Ammon's horn (tissue), 1 donor: ENCODE measurements around the gene ADM2.
"Not testable (repeated sequence)": the region's sequence is repeated elsewhere in the genome, so short reads cannot be mapped to it uniquely, and the experiment has no call there.

Source experiments
- DNase-seq: peaks from one replicate; pipeline ENCODE4 v3.0.0-alpha.2; 2016; ENCODE audit warnings: low spot score

ADM2 gene, protein sequence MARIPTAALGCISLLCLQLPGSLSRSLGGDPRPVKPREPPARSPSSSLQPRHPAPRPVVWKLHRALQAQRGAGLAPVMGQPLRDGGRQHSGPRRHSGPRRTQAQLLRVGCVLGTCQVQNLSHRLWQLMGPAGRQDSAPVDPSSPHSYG

DNA sequence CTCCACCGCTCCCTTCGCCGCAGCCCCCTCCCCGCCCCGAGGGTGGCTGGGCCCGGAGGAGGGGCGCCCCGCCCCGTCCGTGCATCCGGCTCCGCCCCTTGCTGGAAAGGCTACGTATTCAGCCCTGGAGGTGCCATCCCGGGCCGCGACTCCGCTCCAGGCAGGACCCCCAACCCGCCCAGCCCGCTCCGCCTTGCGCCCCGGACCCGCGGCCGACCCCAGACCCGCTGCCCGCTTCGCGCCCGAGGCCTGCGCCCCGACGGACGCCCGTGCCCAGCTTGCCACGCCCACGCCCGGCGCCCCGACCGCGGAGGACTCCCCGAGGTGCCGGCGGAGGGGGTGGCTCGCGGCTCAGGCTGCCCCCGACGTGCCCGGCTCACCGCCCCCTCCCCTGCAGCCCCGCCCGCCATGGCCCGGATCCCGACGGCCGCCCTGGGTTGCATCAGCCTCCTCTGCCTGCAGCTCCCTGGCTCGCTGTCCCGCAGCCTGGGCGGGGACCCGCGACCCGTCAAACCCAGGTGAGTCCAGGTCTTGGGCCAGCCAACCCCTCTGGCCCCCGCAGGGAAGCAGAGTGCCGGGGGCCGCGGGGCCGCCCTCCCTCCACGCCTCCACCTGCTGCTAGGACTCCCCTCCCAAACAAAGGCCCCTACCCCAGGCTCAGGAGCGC is at the start of gene ADM2:
Gene ADM2 (plus strand): TSS at position 104 of the 667 bp plus-strand sequence. CDS start 305 bp downstream, at position 409.
- no peak for DNase-seq

DNA sequence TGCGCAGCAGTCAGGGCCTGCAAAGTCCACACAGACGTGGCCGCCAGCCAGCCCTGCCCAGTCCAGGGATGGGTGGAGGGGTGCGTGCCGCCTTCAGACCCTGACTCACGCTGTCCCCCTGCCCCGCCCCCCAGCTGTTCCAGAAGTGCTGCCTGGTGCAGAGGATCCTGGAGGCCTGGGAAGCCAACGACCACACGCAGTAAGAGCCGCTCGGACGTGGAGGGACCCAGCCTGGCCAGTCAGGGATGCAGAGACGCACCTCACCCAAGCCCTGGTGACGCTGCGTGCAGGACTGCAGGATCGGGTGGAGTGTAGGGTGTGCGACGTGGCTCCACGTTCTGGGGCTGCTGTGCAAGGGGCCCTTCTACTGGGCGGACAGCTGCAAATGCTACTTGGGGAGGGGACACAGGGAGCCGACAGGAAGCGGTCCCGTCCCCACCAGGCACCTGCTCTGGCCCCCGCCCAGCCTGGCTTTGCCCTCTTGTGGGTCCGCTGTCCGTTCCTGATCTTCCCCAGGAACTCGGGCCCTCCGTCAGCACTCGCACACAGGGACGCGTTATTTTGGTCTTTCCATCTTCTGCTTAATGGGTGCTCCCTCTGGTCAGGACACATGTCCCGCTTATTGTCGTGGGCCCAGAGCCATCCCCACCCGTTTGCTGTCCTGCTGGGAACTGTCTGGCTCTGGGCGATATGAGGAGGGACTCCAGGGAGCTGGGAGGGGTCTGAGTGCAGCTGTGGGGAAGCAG is 49.0 kb upstream of the ADM2 start:
- no peak for DNase-seq

DNA sequence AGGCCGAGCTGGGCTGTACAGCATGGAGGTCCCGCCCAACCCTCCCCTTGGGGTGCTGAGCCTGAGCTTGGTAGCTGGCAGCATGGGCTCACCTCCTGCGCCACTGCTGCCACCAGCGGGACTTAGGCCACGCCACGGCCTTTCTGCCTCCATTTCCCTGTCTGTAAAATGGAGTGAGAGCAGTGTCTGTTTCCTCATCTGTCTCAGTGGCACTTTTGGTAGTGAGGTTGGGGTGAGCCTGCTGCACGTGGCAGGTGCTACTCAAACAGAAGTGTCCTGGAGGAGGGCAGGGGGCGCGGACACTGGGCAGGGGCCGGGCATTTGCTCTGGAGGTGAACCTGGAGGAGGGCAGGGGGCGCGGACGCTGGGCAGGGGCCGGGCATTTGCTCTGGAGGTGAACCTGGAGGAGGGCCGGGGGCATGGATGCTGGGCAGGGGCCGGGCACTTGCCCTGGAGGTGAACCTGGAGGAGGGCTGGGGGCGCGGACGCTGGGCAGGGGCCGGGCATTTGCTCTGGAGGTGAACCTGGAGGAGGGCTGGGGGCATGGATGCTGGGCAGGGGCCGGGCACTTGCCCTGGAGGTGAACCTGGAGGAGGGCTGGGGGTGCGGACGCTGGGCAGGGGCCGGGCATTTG is 48.3 kb upstream of the ADM2 start:
- not testable (repeated sequence) for DNase-seq

DNA sequence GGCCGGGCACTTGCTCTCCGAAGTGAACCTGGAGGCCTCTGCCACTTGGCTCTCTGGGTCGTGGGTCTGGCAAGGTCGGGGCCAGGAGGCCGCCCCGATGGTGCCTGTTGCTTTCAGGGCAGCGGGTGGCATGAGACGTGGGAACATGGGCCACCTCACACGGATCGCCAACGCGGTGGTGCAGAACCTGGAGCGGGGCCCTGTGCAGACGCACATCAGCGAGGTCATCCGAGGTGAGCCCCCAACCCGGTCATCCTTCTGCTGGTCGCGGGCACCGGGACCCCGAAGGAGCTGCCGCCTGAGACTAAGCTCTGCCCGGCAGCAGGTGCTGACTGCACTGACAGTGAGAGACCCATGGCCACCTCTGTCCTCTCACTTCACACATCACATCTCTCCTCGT is 46.5 kb upstream of the ADM2 start:
- no peak for DNase-seq

DNA sequence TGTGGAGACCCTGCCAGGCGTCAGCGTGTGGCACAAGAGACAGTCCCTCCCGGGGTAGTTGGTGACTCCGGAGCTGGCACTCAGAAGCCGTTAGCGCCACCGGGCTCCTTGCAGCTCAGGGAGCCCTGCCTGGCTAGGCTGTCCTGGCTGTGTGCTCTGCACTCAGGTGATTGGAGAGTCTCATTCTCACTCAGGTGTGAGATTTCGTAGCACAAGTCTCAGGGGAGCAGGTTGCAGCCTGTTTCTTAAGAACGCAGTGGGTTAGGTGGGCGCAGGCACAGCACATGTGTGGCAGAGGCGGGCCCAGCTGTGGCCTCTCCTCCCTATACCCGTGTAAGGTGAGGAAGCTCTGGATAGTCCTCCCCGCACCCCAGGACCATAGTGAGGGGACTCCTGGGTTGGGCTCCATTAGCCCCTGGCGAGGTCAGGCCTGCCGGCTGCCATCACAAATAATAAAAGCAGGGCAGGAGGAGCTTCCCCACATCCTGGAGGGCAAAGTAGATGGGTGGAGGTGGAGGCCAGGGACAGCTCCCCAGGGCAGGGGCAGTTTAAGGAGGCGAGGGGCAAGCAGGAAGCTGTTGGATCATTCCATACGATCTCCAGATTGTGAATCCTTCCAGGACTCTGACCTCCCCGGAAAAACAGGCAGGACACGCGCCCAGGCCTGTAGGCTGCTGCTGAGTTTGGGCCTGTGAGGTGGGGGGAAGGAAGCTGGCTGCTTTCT is 45.9 kb upstream of the ADM2 start:
- DNase-seq: no peak

DNA sequence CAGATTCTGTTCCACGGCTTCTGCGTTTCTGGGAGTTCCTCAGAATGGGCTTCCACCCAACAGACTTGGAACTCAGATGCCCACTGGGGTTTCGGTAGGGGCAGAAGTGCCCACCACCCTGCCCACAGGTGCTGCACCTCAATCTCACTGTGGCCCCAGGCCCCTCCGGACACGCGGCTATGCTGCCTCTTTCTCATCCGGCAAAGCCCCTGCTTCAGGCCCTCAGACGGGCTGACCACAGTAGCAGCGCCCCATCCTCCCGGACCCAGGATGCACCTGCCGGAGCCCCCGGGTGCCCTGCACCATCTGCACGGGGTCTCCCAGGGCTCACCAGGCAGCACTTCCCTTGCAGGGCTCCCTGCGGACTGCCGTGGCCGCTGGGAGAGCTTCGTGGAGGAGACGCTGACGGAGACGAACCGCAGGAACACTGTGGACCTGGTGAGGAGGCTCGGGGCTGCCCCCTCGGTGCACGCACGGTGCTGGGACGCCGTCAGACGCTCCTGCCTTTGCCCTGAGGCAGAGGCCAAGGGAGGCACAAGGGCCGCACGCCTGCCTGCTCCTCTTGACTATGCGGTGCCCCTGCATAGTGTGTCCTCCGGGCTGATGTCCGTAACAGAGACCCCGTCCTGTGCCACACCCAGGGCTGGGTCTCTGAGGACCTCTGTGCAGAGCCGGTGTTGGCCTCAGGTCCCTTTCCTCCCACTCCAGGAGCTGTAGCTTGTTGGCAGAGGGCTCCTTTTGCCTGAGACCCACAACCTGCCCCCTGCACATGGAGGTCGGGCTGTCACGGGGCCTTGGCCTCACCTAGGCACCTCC is 45.1 kb upstream of the ADM2 start:
- DNase-seq: no peak

DNA sequence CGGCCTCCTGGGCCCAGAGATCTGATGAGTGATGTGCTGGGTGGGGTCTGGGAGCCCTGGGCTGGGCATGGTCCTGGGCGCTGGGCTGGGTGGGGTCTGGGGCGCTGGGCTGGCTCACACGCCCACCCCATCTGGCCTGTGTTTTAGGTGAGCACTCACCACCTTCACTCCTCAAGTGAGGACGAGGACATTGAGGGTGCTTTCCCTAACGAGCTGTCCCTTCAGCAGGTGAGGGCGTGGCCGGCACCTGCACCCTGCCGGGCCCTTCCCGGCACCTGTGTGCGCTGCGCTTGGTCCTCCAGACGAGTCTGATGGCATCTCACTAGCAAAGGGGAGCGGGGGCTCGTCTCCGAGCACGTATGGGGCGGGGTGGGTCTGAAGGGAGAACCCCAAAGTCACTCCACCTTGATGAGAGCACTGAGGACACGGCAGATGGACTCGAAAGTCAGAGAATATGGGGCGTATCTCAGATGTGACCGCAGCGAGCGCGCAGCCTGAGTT is 44.5 kb upstream of the ADM2 start:
- DNase-seq: no peak

DNA sequence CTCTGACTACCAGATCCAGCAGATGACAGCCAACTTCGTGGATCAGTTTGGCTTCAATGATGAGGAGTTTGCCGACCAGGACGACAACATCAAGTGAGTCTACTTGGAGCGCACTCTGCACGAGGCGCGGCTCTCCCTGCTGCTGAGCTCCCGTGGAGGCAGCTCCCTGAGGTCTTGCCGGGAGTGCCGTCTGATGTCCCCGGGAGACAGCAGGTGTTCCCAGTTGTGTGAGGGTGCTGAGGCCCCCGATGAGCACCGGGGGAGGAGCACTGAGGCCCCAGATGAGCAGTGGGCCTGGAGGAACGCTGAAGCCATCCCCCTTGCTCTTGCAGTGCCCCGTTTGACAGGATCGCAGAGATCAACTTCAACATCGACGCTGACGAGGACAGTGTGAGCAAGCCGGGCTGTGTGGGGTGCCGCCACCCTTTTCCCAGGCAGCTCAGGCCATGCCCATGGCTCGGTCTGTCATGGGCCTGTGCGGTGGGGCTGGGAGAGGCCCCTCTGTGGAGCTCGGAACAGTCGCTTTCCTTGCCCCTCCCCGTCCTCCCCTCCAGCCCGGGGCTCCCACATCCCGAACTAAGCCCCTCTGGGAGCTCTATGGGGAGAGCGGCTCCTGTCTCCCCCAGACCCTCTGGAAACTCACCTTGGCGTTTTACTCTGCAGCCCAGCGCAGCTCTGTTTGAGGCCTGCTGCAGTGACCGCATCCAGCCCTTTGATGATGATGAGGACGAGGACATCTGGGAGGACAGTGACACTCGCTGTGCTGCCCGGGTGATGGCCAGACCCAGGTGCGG is 43.6 kb upstream of the ADM2 start:
- DNase-seq: no peak

DNA sequence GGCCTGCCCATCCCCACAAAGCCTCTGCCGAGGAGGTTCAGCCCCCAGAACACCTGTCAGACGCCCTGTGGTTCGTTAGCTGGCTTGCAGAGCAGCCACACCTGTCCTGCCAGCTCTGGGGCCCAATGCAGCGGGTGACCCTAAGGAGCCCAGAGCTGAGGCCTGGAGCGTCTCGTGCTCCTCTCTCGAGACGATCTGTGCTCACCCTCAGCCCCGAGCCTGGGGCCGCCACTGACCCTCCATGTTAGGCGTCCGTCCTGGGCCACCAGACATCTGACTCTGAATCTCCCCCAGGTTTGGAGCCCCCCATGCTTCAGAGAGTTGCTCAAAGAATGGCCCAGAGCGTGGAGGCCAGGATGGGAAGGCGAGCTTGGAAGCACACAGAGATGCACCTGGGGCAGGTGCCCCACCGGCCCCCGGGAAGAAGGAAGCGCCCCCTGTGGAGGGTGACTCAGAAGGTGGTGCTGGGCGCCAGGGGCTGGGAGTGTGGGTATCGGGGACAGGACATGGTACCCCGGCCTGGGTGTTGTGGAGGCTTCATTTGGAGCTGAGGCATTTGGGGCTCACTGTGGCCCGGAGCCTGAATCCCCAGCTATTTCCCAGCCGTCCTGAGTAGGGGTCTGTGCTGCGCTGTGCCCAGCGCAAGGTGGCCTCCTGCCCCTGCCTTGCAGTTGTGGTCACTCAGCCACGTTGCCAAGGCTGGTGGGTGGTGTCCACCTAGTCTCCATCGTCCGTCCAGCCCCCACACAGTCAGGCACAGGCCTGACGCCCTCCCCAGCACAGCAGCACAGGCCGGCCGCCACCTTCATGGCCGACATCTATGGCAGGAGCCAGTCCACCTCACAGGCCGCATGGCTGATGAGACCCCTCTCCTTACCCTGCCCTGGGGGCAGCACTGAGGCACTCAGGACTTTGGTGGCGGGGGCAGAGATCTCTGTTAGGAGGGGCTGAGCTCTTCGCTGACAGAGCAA is 42.8 kb upstream of the ADM2 start:
- no peak for DNase-seq

DNA sequence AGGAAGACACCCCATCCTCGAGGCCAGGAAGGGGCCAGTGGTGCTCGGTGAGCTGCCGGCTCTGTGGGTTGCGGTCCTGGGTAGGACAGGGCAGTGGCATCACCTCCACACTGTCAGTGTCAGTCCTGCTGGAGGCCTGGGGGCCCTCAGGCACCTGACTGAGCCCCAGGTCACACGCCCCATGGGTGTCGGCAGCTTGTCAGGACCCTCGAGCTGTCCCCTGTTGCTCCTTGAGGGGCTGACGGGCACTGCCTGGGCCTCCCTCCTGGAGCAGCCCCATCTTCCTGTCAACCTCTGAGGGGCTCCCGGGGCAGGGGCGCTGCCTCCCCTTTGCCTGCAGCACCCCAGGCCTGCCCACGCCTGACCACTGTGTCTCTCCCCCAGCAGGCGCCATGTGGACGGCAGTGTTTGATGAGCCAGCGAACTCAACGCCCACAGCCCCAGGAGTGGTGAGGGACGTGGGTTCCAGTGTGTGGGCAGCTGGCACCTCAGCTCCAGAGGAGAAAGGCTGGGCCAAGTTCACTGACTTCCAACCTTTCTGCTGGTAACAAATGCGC is 42.0 kb upstream of the ADM2 start:
- no peak for DNase-seq

DNA sequence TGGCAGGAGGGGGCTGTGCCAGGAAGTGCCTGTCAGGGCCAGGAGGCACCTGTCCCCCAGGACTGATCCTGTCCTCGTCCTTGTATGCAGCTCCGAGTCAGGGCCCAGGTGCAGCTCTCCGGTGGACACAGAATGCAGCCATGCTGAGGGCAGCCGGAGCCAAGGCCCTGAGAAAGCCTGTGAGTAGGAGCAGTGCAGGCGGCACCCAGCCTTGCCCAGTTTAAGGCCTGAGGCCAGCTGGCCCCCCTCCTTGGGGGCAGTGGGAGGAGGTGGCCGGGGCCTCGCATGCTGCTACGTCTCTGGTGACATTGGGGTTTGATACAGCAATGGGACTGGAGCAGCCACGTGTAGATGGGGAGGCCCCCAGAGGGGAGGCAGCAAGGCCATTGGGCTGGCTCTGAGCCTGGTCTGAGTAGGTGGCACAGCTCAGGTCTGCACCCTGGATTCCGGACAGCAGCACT is 41.4 kb upstream of the ADM2 start:
- DNase-seq: no peak

DNA sequence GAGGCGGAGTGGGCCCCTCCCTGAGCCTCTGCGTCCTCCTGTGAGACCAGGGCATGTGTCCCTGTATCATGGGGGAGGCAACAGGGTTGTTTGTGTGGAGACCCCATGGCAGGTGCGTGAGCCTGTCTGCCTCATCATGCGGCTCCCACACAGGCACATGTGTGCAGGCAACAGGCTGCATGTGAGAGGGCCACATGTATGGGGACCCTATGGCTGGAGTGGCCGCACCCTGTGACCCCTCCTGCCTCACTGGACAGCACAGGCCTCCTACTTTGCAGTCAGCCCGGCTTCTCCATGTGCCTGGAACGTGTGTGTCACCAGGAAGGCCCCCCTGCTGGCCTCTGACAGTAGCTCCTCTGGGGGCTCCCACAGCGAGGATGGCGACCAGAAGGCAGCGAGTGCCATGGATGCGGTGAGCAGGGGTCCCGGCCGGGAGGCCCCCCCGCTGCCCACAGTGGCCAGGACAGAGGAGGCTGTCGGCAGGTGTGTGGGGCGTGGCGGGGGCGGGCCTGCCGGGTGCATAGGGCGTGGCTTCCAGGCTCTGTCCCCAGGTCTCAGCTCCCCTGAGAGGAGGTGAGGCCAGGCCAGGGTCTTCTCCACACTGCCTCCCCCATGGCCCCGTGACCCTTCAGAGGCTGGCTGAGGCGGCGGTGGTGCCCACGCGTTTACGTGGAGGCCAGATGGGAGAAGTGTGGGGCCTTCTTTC is 40.6 kb upstream of the ADM2 start:
- DNase-seq: no peak

DNA sequence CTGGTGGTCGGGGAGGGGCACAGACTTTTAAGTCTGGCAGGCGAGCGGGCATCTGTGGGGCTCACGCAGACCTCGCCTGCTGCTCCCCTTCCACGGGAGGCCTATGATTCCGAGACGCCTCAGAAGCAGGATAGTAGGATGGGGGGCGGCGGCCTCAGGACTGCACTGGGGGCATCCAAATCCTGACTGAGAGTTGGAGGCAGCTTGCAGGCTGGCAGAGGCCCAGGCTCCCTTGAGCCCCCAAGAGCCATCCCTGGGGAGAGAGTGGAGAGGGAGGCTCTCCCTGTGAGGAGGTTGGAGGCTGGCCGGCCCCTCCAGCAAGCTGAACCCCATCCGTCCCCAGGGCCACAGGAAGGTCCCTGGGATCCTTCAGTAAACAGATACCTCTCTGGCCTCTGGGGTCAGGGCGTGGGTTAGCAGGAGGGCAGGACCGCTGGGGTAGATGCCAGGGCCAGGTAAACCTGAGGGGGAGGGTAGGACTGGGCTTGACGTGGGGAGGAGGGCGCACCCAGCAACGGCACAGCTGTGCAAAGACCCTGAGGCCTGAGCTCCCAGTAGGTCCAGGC is 39.8 kb upstream of the ADM2 start:
- DNase-seq: no peak

DNA sequence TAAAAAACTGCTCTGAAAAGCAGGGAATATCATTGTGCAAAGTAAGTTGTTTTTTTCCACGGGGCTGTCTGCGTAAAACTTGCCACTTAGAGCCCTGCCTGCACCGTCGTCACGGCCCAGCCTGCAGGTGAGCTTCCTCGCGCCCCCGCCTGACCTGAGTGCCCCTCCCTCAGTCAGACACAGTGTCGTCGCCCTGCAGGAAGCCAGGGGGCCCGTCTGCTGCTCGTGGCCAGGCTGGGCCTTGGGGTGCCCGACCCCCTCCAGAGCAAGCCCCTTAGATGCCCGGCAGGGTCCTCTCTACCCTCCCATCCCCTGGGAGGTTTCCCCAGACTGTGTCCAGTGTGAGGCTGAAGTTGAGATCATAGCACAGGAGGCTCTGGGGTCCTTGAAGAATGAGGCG is 38.1 kb upstream of the ADM2 start:
- DNase-seq: no peak

DNA sequence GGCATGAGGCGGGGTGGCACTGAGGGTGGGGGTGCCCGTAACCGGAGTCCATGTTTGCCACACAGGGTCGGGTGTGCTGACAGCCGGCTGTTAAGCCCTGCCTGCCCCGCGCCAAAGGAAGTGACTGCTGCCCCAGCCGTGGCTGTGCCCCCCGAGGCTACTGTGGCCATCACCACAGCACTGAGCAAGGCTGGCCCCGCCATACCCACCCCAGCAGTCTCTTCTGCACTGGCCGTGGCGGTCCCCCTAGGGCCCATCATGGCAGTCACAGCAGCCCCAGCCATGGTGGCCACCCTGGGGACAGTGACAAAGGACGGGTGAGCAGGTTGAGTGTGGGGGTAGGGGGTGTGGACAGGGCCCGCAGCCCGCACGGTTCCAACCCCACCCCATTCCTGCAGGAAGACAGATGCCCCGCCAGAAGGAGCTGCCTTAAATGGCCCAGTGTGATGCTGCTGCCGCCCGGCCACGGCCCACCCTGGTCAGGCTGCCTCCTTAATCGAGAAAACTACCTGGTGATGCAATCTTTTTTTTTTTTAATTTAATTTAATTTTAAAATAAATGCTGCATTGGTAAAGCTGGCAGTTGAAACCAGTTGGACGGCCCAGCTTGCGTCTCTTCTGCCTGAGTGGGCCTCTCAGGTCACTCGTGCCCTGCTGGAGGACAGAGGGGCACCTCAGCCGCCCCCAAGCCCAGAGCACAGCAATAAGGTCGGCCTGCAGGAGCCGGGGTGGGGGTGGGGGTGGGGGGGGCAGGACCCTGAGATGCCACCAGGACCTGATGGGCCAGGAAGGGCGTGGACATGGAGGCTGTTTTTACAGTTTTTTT is 37.3 kb upstream of the ADM2 start:
- DNase-seq: no peak

DNA sequence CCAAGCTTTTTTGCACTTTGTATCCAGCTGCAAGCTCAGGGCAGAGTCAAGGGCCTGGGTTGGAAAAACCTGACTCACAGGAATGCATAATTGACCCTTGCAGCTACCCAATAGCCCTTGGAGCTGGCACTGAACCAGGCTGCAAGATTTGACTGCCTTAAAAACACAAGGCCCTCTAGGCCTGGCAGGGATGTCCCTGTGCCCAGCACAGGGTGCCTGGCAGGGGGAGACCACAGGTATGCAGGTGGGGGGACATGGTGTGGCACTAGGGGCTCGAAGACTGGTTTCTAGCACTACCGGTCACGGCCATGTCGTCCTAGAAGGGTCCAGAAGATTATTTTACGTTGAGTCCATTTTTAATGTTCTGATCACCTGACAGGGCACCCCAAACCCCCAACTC is 36.7 kb upstream of the ADM2 start:
- DNase-seq: no peak
